Testis (tissue), 3 donors: ENCODE measurements around the gene HSFX3. TPM values are rescaled to one million over a fixed set of nuclear protein-coding genes. Genes with fewer than 3 reads are reported as not detected.
A peak's percentile ranks its signal among the peaks of the same experiment; 100 is the strongest.

ENCODE experiments used
- DNase-seq: peaks from one replicate; pipeline ENCODE4 v3.0.0-alpha.2; 2019
- H3K27ac ChIP-seq, 2 donors: fragments of 200-600 bp; sonication (generic); one replicate each; pipeline ENCODE4 v1.5.1; 2019
- H3K27me3 ChIP-seq: fragments of 200-600 bp; sonication (generic); one replicate; pipeline ENCODE4 v1.5.1; 2019
- H3K36me3 ChIP-seq: fragments of 200-600 bp; sonication (generic); one replicate; pipeline ENCODE4 v1.5.1; 2017; ENCODE audit warnings: low read depth; ENCODE audit errors: missing control alignments
- H3K4me1 ChIP-seq: fragments of 200-600 bp; sonication (generic); one replicate; pipeline ENCODE4 v1.5.1; 2019
- H3K4me3 ChIP-seq, 2 donors: fragments of 200-600 bp; sonication (generic); one replicate each; pipeline ENCODE4 v1.5.1; 2017 to 2019
- H3K9me3 ChIP-seq: fragments of 200-600 bp; sonication (generic); one replicate; pipeline ENCODE4 v1.5.1; 2017
- POLR2A ChIP-seq: fragments of 450-650 bp; IDR thresholded peaks from one replicate; pipeline ENCODE4 v1.6.1; 2017; ENCODE audit warnings: antibody characterized with exemption, mild to moderate bottlenecking, moderate library complexity
- WGBS, 2 donors: methylation state at CpG; one replicate each; pipeline ENCODE4 v1.1.5; 2018; 5-methylcytosine and 5-hydroxymethylcytosine counted together
- intact Hi-C: fragments of 100-400 bp; cut with DNase I; formaldehyde crosslinking; loops from one replicate; pipeline ENCODE4 v1.15.1; 2023; ENCODE audit warnings: low total_unique reads
- polyA plus RNA-seq: library from polyadenylated mRNA; stranded (reverse); fragments of 350-450 nt; fragmentation: Illumina TruSeq; extraction: RNeasy Lipid Tissue Mini Kit (QIAGEN cat#74804); gene quantifications from one replicate; pipeline ENCODE4 v1.2.3, GENCODE V29; 2014; ENCODE audit warnings: low read depth, low replicate concordance; ENCODE audit not compliant: insufficient read depth
- total RNA-seq, 2 donors: library from RNA; depleted of rRNA; stranded (reverse); fragments of >200 nt; gene quantifications; one replicate each; pipeline ENCODE4 v1.2.3, GENCODE V29; 2016
- TF ChIP-seq, protein P1 (sequence below), 3 experiments: fragments of 450-650 bp in 2 of 3; fragments of 200-600 bp in 1 of 3; sonication (generic) in 1 of 3; IDR thresholded peaks; one replicate each; pipeline ENCODE4 v1.5.1; 2016 to 2019; ENCODE audit warnings: antibody characterized with exemption in 3 of 3, mild to moderate bottlenecking in 2 of 3, moderate library complexity in 1 of 3

HSFX3 gene
- total and polyA plus RNA-seq, 3 donors from 2014 or later, result 5.6 to 16.6 (median 8.7) TPM

DNA sequence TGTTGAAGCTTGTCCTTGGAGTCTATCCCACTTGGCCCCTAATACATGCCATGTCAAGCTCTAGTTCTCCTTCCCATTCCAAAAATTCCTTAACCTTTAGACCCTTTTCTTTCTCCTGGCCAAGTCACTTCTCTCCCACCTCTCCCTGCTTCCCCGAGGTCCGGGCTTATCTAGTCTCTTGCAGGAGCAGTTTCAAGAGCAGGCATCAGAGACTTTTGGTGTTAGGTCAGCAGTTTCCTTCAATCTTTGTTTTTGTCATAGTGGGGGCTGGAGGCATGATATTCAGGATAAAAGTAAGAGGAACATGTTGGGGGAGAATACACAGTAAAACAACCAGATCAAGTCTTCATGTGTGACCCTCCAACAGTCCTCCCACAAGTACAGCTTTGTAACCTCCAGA is 33.1 kb downstream of the HSFX3 start:
- intact Hi-C loops, result no loop called here
- H3K36me3 ChIP-seq, result no peaks in the 10 kb centered on the region
- no peak overlapping the region for H3K4me3 ChIP-seq
- no peaks in the 10 kb centered on the region for H3K9me3 ChIP-seq
- H3K4me1 ChIP-seq, result no peaks in the 10 kb centered on the region
- no peak for DNase-seq
- TF ChIP-seq POLR2A, result no peak
- TF ChIP-seq, protein P1, sequence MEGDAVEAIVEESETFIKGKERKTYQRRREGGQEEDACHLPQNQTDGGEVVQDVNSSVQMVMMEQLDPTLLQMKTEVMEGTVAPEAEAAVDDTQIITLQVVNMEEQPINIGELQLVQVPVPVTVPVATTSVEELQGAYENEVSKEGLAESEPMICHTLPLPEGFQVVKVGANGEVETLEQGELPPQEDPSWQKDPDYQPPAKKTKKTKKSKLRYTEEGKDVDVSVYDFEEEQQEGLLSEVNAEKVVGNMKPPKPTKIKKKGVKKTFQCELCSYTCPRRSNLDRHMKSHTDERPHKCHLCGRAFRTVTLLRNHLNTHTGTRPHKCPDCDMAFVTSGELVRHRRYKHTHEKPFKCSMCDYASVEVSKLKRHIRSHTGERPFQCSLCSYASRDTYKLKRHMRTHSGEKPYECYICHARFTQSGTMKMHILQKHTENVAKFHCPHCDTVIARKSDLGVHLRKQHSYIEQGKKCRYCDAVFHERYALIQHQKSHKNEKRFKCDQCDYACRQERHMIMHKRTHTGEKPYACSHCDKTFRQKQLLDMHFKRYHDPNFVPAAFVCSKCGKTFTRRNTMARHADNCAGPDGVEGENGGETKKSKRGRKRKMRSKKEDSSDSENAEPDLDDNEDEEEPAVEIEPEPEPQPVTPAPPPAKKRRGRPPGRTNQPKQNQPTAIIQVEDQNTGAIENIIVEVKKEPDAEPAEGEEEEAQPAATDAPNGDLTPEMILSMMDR (IDR thresholded peaks at IDR 0.05), result no peak
- WGBS, 2 donors, result 50 to 67% methylated on average over 2 of the region's 2 CpGs
- no peak overlapping the region for H3K27ac ChIP-seq
- no peaks in the 10 kb centered on the region for H3K27me3 ChIP-seq

DNA sequence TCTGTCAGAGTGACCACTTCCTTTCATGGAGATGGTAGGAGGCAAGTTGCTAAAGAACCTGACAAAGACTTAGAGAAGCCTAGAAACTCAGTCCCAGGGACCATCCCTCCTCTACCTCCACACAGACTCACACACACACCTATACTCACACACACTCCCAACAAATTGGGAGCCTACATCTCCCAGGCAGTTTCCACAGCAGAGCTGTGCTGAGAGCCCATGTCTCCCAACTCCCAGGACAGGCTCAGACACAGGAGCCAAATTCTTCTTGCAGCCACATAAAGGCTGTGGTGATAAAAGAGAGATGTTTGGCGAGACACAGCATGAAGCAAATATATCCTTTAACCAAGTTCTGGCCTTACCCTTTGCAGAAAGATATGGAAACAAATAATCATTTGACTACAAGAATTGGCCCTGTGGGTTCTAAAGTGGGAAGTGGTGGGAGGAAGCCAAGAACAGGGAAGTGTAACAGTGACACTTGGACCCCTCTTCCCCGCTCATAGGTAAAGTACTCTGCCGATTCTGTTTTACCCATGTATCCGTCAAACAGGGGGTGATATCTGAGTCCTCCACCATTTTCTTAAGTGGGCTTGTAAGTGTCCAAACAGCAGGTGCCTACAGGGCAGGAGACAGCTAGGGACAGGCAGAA is 33.6 kb downstream of the HSFX3 start:
- WGBS, 2 donors, result 57 to 90% methylated on average over 3 to 4 of the region's 4 CpGs

DNA sequence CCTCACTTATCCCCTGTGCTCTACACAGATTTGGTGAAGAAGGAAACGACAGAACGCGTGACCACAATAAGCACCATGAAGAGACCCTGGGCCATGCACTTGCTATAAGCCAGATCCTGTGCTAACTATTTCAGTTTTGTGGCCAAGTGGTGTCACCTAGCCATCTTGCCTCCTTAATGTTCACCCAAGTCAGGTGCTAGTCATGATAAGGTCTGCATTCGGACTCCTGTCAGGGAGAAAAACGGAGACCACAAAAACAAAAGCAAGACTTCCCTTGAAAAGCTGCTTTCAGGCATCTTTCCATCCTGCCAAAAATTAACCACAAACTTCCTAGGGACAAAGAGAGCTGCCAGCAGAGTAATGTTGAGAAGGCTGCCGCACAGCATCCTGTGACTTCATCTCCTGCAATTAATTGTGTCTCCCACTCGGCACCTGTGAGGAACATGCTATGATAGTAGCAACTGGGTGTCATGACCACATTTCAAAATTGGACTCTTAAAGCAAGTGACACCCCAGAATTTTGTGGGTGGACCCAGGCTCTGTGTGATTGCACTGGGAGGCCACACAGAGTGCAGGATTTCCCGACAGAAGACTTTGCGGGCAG is 35.8 kb downstream of the HSFX3 start:
- intact Hi-C loops, result no loop called here
- Histone ChIP-seq H3K9me3 (no peaks in the 10 kb centered on the region), H3K4me1 (no peaks in the 10 kb centered on the region), H3K27me3 (no peaks in the 10 kb centered on the region), H3K4me3 (no peak overlapping the region), H3K36me3 (no peaks in the 10 kb centered on the region), H3K27ac (no peak overlapping the region)
- 65 to 71% methylated on average over 9 of the region's 9 CpGs for WGBS, 2 donors
- TF ChIP-seq, protein P1 (IDR thresholded peaks at IDR 0.05), result no peak
- TF ChIP-seq POLR2A, result no peak
- no peak for DNase-seq

More for the DNA sequence above, 33.6 kb downstream of the HSFX3 start:
- no peaks in the 10 kb centered on the region for H3K9me3 ChIP-seq
- TF ChIP-seq, protein P1 (IDR thresholded peaks at IDR 0.05), result no peak
- no peak for TF ChIP-seq POLR2A
- no peak overlapping the region for H3K4me3 ChIP-seq
- DNase-seq, result no peak
- intact Hi-C loops, result no loop called here
- H3K36me3 ChIP-seq, result no peaks in the 10 kb centered on the region
- no peaks in the 10 kb centered on the region for H3K27me3 ChIP-seq
- H3K27ac ChIP-seq, result no peak overlapping the region
- H3K4me1 ChIP-seq, result no peaks in the 10 kb centered on the region

DNA sequence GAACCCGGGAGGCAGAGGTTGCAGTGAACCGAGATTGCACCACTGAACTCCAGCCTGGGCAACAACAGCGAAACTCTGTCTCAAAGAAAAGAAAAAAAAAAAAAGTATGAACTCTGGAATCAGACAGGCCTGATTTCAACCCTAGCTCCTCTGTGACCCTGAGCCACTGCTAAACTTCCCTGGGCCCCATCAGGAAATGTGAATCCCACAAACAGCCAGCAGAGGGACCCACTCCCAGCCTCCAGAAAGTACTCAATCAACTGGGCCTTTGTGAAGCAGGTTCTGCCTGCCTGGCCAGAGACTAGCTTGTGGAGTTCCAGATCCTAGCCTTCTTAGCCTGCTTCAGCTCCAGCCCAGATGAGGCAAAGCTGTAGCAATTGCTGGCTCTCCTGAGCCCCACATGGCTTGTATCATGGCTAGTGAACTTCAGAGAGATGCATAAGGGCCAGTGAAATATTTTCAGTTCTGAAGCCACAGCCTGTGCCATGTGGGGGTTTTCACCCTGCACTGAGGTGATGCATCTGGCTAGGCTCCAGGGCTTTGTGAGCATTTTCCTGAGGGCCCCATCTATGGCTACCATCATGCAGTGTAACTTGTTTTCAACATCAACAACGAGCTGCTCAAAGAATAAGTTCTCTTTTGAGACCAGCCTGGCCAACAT is 37.4 kb downstream of the HSFX3 start:
- intact Hi-C loops, result no loop called here
- H3K36me3 ChIP-seq, result no peaks in the 10 kb centered on the region
- no peaks in the 10 kb centered on the region for H3K4me1 ChIP-seq
- no peaks in the 10 kb centered on the region for H3K27me3 ChIP-seq
- TF ChIP-seq POLR2A, result no peak
- TF ChIP-seq, protein P1 (IDR thresholded peaks at IDR 0.05), result peak in 1 of 3 experiments; percentile 36
- H3K9me3 ChIP-seq, result no peaks in the 10 kb centered on the region
- H3K4me3 ChIP-seq, result no peak overlapping the region
- peak; percentile 54 for DNase-seq
- WGBS, 2 donors, result 84 to 88% methylated on average over 4 of the region's 4 CpGs
- H3K27ac ChIP-seq, result no peak overlapping the region
